CD4-positive, alpha-beta T cell (primary cell): Measurements from ENCODE around the gene HECTD1. TPM values are rescaled to one million over a fixed set of nuclear protein-coding genes. Genes with fewer than 3 reads are reported as not detected.

ENCODE experiments used
- ATAC-seq: fragments of 200-7000 bp; cut with Tn5 transposase; one replicate; pipeline ENCODE4 v1.10.0; 2022; ENCODE audit warnings: mild to moderate bottlenecking; ENCODE audit not compliant: poor library complexity
- CTCF ChIA-PET: fragments of 350-600 bp; sonication (Branson Sonifier 250); formaldehyde crosslinking; loops from one replicate; lab custom pipeline; 2021; ENCODE audit warnings: antibody characterized with exemption, inconsistent platforms; lab: Charles Lee
- POLR2A ChIA-PET: fragments of 350-600 bp; sonication (Branson Sonifier 250); formaldehyde crosslinking; loops from one replicate; lab custom pipeline; 2021; ENCODE audit warnings: antibody characterized with exemption, inconsistent platforms; lab: Charles Lee
- DNase-seq, 14 experiments: peaks; one replicate each; pipeline ENCODE4 v3.0.0-alpha.2; 2013 to 2020; ENCODE audit warnings: mixed read lengths in 2 of 14
- H3K27ac ChIP-seq, 2 donors: one replicate each; pipeline versions ENCODE4 v1.5.1 to v1.7.0; 2013; ENCODE audit warnings: low read length in 2 of 2, low read depth in 1 of 2, mild to moderate bottlenecking in 1 of 2
- H3K27me3 ChIP-seq, 2 experiments: 1 replicate in 1 of 2; 2 replicates in 1 of 2; pipeline versions ENCODE4 v1.6.1 to v1.7.0; 2013; ENCODE audit warnings: low read length in 2 of 2, control low read depth in 1 of 2, mild to moderate bottlenecking in 1 of 2, moderate library complexity in 1 of 2; ENCODE audit not compliant: insufficient read depth in 2 of 2, control insufficient read depth in 1 of 2
- H3K36me3 ChIP-seq: one replicate; pipeline ENCODE4 v1.6.1; 2013; ENCODE audit warnings: low read length, control low read depth; ENCODE audit not compliant: insufficient read depth
- H3K4me1 ChIP-seq: one replicate; pipeline ENCODE4 v1.6.1; 2013; ENCODE audit warnings: low read length, control low read depth; ENCODE audit not compliant: insufficient read depth
- H3K4me3 ChIP-seq: one replicate; pipeline ENCODE4 v1.5.1; 2013; ENCODE audit warnings: mild to moderate bottlenecking, low read length, moderate library complexity
- H3K9me3 ChIP-seq, 2 experiments: 1 replicate in 1 of 2; 2 replicates in 1 of 2; pipeline versions ENCODE4 v1.6.1 to v1.7.0; 2013; ENCODE audit warnings: low read length in 2 of 2, mild to moderate bottlenecking in 2 of 2, control low read depth in 1 of 2, moderate library complexity in 1 of 2; ENCODE audit not compliant: control insufficient read depth in 1 of 2, insufficient read depth in 1 of 2
- H3K27ac Mint-ChIP-seq: one replicate; pipeline ENCODE4 v1.8.0; 2020; ENCODE audit warnings: mixed read lengths
- H3K27me3 Mint-ChIP-seq: one replicate; pipeline ENCODE4 v1.8.0; 2021; ENCODE audit warnings: mixed read lengths
- H3K36me3 Mint-ChIP-seq: one replicate; pipeline ENCODE4 v1.8.0; 2021; ENCODE audit warnings: low read depth, mixed read lengths
- H3K4me1 Mint-ChIP-seq: one replicate; pipeline ENCODE4 v1.8.0; 2021; ENCODE audit warnings: low read depth, mixed read lengths
- H3K4me3 Mint-ChIP-seq: one replicate; pipeline ENCODE4 v1.8.0; 2020; ENCODE audit warnings: mild to moderate bottlenecking, mixed read lengths
- H3K9me3 Mint-ChIP-seq: one replicate; pipeline ENCODE4 v1.8.0; 2020; ENCODE audit warnings: mixed read lengths
- intact Hi-C, 2 experiments: fragments of 100-400 bp; cut with DNase I in 1 of 2; cut with micrococcal nuclease in 1 of 2; formaldehyde crosslinking; loops; one replicate each; pipeline versions ENCODE4 v1.15.1 to v1.9.0; 2023 to 2025; cut with DNase I, micrococcal nuclease
- total RNA-seq, 174 experiments: library from RNA in 2 of 174; stranded (reverse) in 2 of 174; gene quantifications; one replicate each; pipeline ENCODE4 v1.2.3 and lab custom pipeline; 2021 to 2026
- TF ChIP-seq, protein P1 (sequence below): fragments of 200-600 bp; IDR thresholded peaks from one replicate; pipeline ENCODE4 v1.8.0; 2022; ENCODE audit warnings: antibody characterized with exemption, mild to moderate bottlenecking

HECTD1 gene
- total RNA-seq, 2 experiments from 2014 or later: 162 to 168 TPM

GRCh38 chr14:31085027-31085426 is 122.6 kb downstream of the HECTD1 start:
- CTCF ChIA-PET: no interaction called here

DNA sequence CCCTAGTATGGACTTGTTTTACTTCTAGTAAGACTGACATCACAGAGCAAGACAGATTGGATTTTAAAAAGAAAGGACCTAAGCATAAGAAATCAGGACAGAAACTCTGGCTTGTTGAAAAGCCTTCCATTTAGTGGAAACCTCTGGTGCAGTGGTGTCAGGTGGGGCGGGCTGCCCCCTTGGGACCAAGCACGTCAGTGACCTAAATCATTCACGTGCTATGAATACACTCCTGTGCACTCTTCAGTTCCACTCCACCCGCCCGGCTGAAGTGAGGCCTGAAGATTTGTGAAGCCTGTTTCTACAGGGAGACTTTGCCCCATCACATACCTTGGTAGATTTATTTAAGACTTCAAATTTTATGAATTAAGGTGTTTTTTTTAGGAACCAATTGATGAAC is 123.2 kb downstream of the HECTD1 start:
- intact Hi-C loops: loop anchor here (5.0 to 10.0 kb wide), 2 partner anchors 57 to 60 kb away; partner anchors contain the start of genes AP4S1 (in 2 of the 2) and STRN3 (in 2 of the 2)
- H3K4me1 Mint-ChIP-seq: no peaks in the 10 kb centered on the region
- H3K27me3 Mint-ChIP-seq: no peaks in the 10 kb centered on the region
- no peak overlapping the region for H3K4me3 Mint-ChIP-seq
- H3K36me3 Mint-ChIP-seq: peaks cover 27% of the 10 kb centered on the region
- H3K27me3 ChIP-seq: no peaks in the 10 kb centered on the region
- no peak overlapping the region for H3K27ac ChIP-seq
- no peaks in the 10 kb centered on the region for H3K4me1 ChIP-seq
- ATAC-seq: no peak
- no peaks in the 10 kb centered on the region for H3K9me3 ChIP-seq
- no peak overlapping the region for H3K27ac Mint-ChIP-seq
- peaks cover 25% of the 10 kb centered on the region for H3K36me3 ChIP-seq
- no peak for DNase-seq
- H3K4me3 ChIP-seq: no peak overlapping the region
- TF ChIP-seq, protein P1, sequence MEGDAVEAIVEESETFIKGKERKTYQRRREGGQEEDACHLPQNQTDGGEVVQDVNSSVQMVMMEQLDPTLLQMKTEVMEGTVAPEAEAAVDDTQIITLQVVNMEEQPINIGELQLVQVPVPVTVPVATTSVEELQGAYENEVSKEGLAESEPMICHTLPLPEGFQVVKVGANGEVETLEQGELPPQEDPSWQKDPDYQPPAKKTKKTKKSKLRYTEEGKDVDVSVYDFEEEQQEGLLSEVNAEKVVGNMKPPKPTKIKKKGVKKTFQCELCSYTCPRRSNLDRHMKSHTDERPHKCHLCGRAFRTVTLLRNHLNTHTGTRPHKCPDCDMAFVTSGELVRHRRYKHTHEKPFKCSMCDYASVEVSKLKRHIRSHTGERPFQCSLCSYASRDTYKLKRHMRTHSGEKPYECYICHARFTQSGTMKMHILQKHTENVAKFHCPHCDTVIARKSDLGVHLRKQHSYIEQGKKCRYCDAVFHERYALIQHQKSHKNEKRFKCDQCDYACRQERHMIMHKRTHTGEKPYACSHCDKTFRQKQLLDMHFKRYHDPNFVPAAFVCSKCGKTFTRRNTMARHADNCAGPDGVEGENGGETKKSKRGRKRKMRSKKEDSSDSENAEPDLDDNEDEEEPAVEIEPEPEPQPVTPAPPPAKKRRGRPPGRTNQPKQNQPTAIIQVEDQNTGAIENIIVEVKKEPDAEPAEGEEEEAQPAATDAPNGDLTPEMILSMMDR: no peak
- ChIA-PET CTCF (no interaction called here), POLR2A (no interaction called here)
- no peaks in the 10 kb centered on the region for H3K9me3 Mint-ChIP-seq

More at GRCh38 chr14:31085027-31085426, 122.6 kb downstream of the HECTD1 start:
- no peak overlapping the region for H3K27ac Mint-ChIP-seq
- no peak overlapping the region for H3K27ac ChIP-seq
- no peaks in the 10 kb centered on the region for H3K9me3 Mint-ChIP-seq
- H3K27me3 Mint-ChIP-seq: no peaks in the 10 kb centered on the region
- intact Hi-C loops: loop anchor here in 1 of 2 experiments (10.0 kb wide), 1 partner anchor 60 kb away; the partner anchor contains the start of genes AP4S1 and STRN3
- no peaks in the 10 kb centered on the region for H3K27me3 ChIP-seq
- ATAC-seq: no peak
- H3K9me3 ChIP-seq: no peaks in the 10 kb centered on the region
- peaks cover 25% of the 10 kb centered on the region for H3K36me3 Mint-ChIP-seq
- no peak for DNase-seq
- H3K4me3 Mint-ChIP-seq: no peak overlapping the region
- H3K4me1 Mint-ChIP-seq: no peaks in the 10 kb centered on the region
- peaks cover 25% of the 10 kb centered on the region for H3K36me3 ChIP-seq
- H3K4me3 ChIP-seq: no peak overlapping the region
- TF ChIP-seq, protein P1: no peak
- H3K4me1 ChIP-seq: no peaks in the 10 kb centered on the region
- POLR2A ChIA-PET: no interaction called here

DNA sequence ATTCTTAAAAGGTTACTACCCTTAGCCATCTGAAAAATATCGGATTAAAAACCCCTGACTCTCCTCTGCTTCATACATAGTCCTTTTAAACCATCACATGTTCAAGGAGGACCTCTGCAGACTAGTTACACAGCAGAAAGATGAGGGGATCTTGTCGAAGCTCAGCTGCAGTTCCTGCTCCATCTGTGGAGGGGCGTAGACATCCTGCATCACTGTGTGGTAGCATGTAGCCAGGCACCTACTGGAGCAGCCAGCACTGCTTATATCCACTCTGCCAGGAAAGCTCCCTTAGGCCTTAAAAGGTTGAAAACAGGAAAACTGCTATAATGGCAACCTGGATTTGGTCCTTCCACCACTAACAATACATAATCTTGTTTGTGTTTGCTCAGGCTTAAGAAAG is 123.8 kb downstream of the HECTD1 start:
- Mint-ChIP-seq H3K4me3 (no peak overlapping the region), H3K36me3 (peaks cover 28% of the 10 kb centered on the region), H3K9me3 (no peaks in the 10 kb centered on the region), H3K4me1 (no peaks in the 10 kb centered on the region), H3K27ac (no peak overlapping the region), H3K27me3 (no peaks in the 10 kb centered on the region)
- intact Hi-C loops: loop anchor here (5.0 to 10.0 kb wide), 2 partner anchors 56 to 59 kb away; partner anchors contain the start of genes AP4S1 (in 2 of the 2) and STRN3 (in 2 of the 2)
- no peak overlapping the region for H3K4me3 ChIP-seq
- peaks cover 25% of the 10 kb centered on the region for H3K36me3 ChIP-seq
- CTCF ChIA-PET: no interaction called here
- H3K9me3 ChIP-seq: no peaks in the 10 kb centered on the region
- TF ChIP-seq, protein P1: no peak
- DNase-seq (no peak), ATAC-seq (no peak)
- H3K27ac ChIP-seq: no peak overlapping the region
- no peaks in the 10 kb centered on the region for H3K4me1 ChIP-seq
- H3K27me3 ChIP-seq: no peaks in the 10 kb centered on the region
- POLR2A ChIA-PET: no interaction called here
